Glomerular endothelial cell (primary cell): ENCODE measurements around the gene NRG3. TPM values are rescaled to one million over a fixed set of nuclear protein-coding genes. Genes with fewer than 3 reads are reported as not detected.
A peak's percentile ranks its signal among the peaks of the same experiment; 100 is the strongest.
"Not testable (repeated sequence)": the region's sequence is repeated elsewhere in the genome, so short reads cannot be mapped to it uniquely, and the experiment has no call there.

ENCODE experiments used
- DNase-seq: peaks from one replicate; pipeline ENCODE4 v3.0.0-alpha.2; 2011; ENCODE audit warnings: low read depth, low spot score; ENCODE audit errors: extremely low read depth
- total RNA-seq: library from RNA; depleted of rRNA; stranded (reverse); fragments of >200 nt; gene quantifications from 2 replicates; pipeline ENCODE4 v1.2.3, GENCODE V29; 2015

NRG3 gene
- total RNA-seq, 1 donor from 2014 or later, result 8.9 TPM

- no peak for DNase-seq
Observed at GRCh38 chr10:82653244-82654155, 778.5 kb downstream of the NRG3 start.

GRCh38 chr10:82660205-82660604 is 785.2 kb downstream of the NRG3 start:
- DNase-seq, result no peak

DNA sequence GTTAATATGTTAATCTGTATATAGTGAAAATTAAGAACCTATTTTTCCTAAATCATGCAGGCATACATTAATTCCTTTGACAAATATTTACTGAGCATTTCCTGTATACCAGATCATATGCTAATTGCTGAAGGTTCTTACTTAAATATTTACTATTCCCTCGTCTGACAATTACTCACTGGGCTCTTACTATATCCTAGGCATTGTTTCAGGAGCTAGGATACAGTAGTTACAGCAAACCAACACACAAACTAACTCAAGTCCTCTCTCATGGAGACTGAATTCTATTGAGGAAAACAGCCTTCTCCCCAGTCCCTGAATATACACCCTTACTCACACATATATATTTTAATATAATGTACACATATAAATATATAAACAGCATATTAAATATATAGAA is 786.0 kb downstream of the NRG3 start:
- no peak for DNase-seq

- DNase-seq, result no peak
Observed at GRCh38 chr10:82661701-82662100, 786.7 kb downstream of the NRG3 start.

- DNase-seq, result no peak
Observed at GRCh38 chr10:82668221-82668895, 793.4 kb downstream of the NRG3 start.

DNA sequence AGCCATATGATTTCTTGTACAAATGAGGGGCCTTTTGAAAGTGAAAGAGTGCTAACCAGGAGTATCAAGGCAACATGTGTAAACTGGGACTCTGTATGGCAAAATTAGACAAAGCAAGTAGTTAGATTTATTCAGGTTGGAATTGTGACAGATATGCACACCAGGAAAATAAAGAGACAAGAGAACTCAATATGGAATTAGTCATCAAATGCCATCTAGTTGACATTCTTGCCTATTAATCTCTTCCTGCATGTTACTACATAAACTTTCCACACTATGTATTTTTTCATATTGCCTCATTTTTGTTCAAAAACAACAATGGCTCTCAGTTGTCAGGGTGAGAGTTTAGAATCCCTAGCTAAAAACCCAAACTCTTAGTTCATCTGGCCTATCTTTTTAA is 799.0 kb downstream of the NRG3 start:
- DNase-seq, result no peak

DNA sequence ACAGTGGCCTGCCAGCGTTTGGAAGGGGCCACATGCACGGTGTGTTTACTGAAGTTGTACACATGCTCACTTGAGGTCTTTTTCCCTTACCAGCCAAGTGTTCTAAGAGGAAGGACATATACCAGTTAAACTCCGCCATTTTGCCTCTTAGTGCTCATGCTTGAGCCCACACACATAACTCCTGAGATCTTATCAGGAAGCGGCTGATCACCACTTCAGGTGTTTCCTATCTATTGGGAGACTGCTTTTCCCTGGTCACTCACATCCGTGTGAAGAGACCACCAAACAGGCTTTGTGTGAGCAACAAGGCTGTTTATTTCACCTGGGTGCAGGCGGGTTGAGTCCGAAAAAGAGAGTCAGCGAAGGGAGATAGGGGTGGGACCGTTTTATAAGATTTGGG is 802.9 kb downstream of the NRG3 start:
- DNase-seq, result not testable (repeated sequence)

GRCh38 chr10:82678451-82678850 is 803.5 kb downstream of the NRG3 start:
- DNase-seq, result not testable (repeated sequence)

DNA sequence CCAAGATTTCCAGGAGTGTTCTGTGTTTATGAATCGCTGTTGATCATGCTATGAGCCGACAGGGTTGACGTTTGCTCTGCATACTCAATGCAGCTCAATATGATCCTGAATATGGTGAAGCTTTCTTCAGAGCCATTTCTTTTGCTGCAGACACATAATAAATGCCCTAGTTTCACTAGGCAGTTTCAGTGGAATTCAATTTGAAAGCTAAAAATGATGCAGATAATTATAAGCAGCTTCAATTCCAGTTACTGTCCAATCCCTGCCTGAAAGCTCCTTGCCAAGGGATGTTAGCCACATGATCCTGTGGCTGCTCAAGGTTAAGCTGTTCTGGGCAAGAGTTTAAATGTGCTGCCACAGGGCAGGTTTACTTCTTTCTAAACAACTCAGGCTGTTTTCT is 805.6 kb downstream of the NRG3 start:
- no peak for DNase-seq

DNA sequence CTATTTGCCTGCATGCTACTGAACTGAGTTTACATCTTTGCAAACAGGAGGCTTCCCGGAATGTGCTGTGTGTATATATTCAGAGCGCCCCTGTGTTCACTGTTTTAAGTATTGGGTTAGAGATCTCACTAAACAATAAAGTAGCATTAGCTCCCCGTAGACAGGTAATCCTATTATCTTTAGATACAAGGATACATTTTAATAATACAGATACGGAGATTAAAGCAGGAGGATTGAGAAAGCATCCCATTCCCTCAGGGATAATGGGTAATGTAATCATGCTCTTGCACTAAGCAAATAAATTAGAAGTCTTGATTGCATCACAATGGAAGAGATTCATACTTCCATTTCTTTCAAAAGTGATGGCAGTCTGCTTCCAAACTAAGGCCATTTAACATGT is 809.0 kb downstream of the NRG3 start:
- no peak for DNase-seq

DNA sequence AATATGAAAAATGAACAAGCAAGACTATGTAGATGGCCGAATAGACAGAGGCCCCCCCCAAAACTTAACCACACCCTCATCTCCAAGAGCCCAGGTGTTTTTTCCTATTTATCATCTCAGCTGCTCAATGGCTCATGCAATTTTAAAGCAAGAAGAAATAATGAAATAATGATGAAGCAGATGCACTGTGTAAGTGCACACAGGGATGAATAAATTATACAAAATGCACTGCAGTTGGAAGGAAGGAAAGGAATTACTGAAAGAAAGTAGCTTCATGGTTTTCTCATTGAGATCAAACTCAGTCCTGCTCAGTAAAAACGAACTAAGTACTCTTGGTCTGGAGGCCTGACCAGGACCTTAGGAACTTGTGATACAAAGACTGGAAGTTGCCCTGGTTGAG is 810.1 kb downstream of the NRG3 start:
- DNase-seq, result no peak

DNA sequence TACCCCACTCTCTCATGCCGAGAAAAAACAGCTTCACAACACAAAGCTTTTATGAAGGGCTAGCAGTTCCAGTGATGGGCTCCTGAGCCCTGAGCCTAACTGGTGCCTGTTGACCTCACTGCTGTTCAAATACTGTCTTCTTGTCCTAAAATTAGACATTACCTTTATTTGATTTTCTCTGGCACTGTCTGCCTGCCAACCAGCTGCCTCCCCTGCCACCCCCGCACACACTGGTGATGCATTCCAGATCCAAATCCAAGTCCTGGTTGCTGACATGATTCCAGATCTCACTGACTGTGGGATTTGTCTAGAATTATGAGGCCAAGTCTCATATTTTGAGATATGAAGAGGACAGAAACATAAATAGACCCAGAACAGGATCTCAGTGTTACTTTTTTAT is 816.2 kb downstream of the NRG3 start:
- no peak for DNase-seq

DNA sequence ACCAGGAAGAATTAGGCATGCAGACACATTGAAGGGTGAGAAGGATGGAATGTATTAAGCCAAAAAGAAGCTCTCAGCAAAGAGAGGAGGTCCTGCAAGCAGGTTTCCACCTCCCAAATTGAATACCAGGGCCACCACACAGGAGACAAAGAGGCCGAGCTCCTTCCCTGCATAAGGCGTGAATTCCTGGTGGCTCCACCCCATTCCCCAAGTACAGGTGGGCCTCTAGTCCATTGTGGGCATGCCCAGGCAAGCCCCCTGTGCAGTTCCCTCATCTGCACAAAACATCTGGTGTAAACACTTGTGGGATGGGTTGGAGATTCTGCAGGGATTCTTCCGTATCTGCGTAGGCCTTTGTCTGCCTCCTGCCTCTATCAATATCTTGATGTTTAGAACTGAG is 817.5 kb downstream of the NRG3 start:
- DNase-seq, result no peak

DNA sequence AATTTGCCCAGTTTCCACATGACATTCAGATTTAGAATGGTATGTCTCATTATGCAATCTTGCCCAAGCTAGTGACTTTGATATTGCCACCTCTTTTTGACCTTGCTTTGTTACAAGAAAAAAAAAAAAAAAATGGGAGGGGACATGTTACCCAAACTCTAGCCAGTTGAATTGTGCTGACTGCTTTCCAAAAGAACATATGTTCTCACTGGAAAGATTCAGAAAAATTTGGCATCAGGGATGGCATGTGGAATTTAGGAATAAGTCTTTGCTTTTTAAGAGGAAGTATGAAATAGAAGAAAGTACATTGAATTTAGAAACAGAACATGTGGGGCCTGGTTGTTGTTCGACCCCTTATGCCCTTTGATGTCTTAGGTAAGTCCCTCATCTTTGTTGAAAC is 846.8 kb downstream of the NRG3 start:
- no peak for DNase-seq

DNA sequence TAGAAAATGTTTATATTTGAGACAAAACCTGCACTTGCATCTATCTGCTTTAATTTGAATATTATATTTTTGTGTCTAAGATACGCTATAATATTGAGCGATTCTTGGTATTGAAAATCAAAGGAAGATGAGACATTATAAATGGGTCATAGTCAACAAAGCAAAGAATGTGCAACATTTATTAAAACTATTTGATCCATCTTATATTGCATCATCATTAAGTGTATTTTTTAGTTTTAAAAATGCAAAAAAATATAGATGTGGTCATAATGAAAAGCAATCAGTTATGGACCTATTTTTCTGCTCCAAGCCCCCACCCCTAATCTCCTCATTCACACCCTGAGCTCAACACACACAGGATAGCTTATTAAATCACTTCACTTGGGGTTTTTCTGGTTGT is 847.3 kb downstream of the NRG3 start:
- DNase-seq, result no peak

DNA sequence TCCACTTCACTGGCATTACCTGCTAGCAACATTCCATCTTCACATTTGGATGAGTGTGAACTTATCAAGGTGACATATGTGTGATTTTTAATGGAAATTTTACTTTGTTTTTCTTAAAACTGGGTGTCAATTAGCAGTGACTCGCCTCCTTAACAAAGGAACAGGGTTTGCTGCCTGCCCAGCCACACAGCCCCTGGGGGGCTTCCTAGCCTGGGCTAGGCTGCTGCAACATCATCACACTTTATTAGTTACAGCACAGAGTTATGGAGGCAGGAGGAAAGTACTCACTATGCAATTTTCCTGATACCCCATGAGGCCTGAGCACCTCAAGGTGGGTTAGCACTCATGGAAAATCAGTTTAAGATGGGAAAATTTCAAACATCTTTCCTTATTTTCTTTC is 861.3 kb downstream of the NRG3 start:
- no peak for DNase-seq

- DNase-seq, result no peak
Observed at GRCh38 chr10:82737549-82737948, 862.6 kb downstream of the NRG3 start.

GRCh38 chr10:82738592-82738991 is 863.6 kb downstream of the NRG3 start:
- no peak for DNase-seq

DNA sequence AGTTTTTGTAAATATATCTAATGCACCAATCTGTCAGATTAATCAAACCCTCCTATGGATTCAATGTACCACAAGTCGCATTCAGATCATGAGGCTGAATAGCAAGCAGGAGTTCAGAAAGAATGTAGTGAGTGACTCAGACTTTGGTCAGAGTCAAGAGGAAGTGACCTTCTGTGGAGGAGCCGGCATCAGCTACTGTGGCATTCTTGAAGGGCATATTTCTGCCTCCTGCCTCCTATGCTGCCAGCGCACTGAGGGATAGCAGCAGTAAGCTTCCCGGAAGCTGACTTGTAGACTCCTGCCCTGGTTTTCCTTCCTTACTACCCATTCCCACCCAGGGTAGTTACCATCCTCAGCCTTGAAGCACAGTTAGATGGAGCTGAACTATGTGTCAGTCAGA is 867.5 kb downstream of the NRG3 start:
- peak; percentile 29 for DNase-seq

- no peak for DNase-seq
Observed at GRCh38 chr10:82742898-82743297, 867.9 kb downstream of the NRG3 start.

DNA sequence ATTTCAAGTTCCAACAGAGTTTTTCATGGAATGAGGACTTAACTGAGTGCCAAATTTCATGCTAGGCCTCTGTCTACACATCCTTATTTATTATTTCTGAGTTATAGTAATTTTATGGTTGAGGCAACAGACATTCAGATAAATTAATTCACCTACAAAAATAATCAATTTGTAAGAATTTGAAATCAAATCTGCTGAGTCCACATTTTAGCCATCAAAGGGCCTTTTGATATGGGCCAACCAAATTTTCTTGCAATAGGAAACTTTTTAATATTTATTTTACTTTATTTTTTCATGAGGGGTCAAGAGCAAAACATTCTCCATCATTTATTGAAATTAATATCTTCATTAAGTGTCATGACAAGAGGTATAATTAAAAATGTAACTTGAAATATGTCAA is 875.5 kb downstream of the NRG3 start:
- no peak for DNase-seq

DNA sequence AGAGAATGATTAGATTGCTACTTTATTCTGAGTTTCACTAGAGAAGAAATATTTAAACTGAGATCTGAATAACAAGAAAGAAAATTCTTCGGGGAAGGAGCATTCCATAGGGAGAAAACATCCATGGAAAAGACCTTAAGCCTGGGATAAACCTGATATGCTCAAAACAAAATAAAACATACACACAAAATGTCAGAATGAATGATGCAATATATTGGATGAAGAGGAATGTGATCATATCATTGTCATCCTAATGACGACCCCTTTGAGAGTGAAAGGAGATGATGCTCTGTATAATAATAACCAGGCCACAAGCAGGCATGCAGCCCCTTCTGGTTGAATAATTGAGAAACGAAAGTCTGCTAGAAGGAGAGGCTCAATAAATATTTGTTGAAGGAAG is 882.4 kb downstream of the NRG3 start:
- no peak for DNase-seq
